DND-41 (cell line): ENCODE measurements around the gene MAP2K5.

Source experiments
- ATAC-seq: fragments of 200-7000 bp; cut with Tn5 transposase; 3 replicates; pipeline ENCODE4 v1.9.1; 2021; ENCODE audit warnings: low read depth; ENCODE audit not compliant: insufficient read depth
- DNase-seq: peaks from one replicate; pipeline ENCODE4 v3.0.0-alpha.2; 2020
- H2AFZ ChIP-seq: 2 replicates; pipeline ENCODE4 v1.6.0; 2012; ENCODE audit warnings: low read depth, low read length
- H3K27ac ChIP-seq: 2 replicates; pipeline ENCODE4 v1.5.1; 2012; ENCODE audit warnings: low read length, inconsistent platforms
- H3K27me3 ChIP-seq: fragments of 200-600 bp; sonication (generic); 2 replicates; pipeline ENCODE4 v1.6.0; 2012; ENCODE audit warnings: low read length, mild to moderate bottlenecking, inconsistent platforms; ENCODE audit not compliant: insufficient read depth, poor library complexity
- H3K36me3 ChIP-seq: 2 replicates; pipeline ENCODE4 v1.5.1; 2012; ENCODE audit warnings: low read length, inconsistent platforms; ENCODE audit not compliant: insufficient read depth
- H3K4me1 ChIP-seq: 2 replicates; pipeline ENCODE4 v1.5.1; 2012; ENCODE audit warnings: mild to moderate bottlenecking, low read length; ENCODE audit not compliant: insufficient read depth
- H3K4me2 ChIP-seq: 2 replicates; pipeline ENCODE4 v1.6.0; 2012; ENCODE audit warnings: mild to moderate bottlenecking, moderate library complexity, low read length, inconsistent platforms; ENCODE audit not compliant: insufficient read depth
- H3K4me3 ChIP-seq, 2 experiments: fragments of 200-600 bp in 1 of 2; shearing (Covaris generic) in 1 of 2; 2 replicates each; pipeline ENCODE4 v1.5.1; 2012 to 2016; ENCODE audit warnings: inconsistent platforms in 2 of 2, low read length in 2 of 2, mild to moderate bottlenecking in 2 of 2, low read depth in 1 of 2, moderate library complexity in 1 of 2
- H3K79me2 ChIP-seq: 2 replicates; pipeline ENCODE4 v1.6.0; 2012; ENCODE audit warnings: low read length, inconsistent platforms; ENCODE audit not compliant: insufficient read depth
- H3K9ac ChIP-seq: 2 replicates; pipeline ENCODE4 v1.6.0; 2012; ENCODE audit warnings: low read depth, mild to moderate bottlenecking, inconsistent platforms, low read length, moderate library complexity
- H3K9me3 ChIP-seq: 2 replicates; pipeline ENCODE4 v1.5.1; 2012; ENCODE audit warnings: low read length, moderate library complexity, mild to moderate bottlenecking, inconsistent platforms; ENCODE audit not compliant: insufficient read depth, severe bottlenecking
- H4K20me1 ChIP-seq: 2 replicates; pipeline ENCODE4 v1.6.0; 2012; ENCODE audit warnings: low read length; ENCODE audit not compliant: insufficient read depth
- CTCF ChIP-seq: IDR thresholded peaks from 2 replicates; pipeline ENCODE4 v1.5.1; 2012; ENCODE audit warnings: borderline replicate concordance, low read length, moderate library complexity, mild to moderate bottlenecking; ENCODE audit not compliant: poor library complexity, severe bottlenecking; ENCODE audit errors: extremely low read depth
- EZH2 ChIP-seq: IDR thresholded peaks from 3 replicates; pipeline ENCODE4 v1.6.1; 2012; ENCODE audit warnings: borderline replicate concordance, low read depth, mild to moderate bottlenecking, moderate library complexity, low read length, inconsistent platforms; ENCODE audit not compliant: severe bottlenecking

The MAP2K5 gene

GRCh38 chr15:67850336-67850735 lies 307.8 kb downstream of the MAP2K5 start:
- no peak overlapping the region for H3K4me2 ChIP-seq
- no peak overlapping the region for H2AFZ ChIP-seq
- H3K36me3 ChIP-seq: no peaks in the 10 kb centered on the region
- no peaks in the 10 kb centered on the region for H3K27me3 ChIP-seq
- no peaks in the 10 kb centered on the region for H3K4me1 ChIP-seq
- no peak overlapping the region for H3K27ac ChIP-seq
- H3K9me3 ChIP-seq: peaks cover 3% of the 10 kb centered on the region
- no peak overlapping the region for H3K9ac ChIP-seq
- no peaks in the 10 kb centered on the region for H4K20me1 ChIP-seq
- TF ChIP-seq CTCF: no peak
- TF ChIP-seq EZH2: no peak
- DNase-seq (no peak), ATAC-seq (no peak)
- no peak overlapping the region for H3K4me3 ChIP-seq
- H3K79me2 ChIP-seq: no peaks in the 10 kb centered on the region

DNA sequence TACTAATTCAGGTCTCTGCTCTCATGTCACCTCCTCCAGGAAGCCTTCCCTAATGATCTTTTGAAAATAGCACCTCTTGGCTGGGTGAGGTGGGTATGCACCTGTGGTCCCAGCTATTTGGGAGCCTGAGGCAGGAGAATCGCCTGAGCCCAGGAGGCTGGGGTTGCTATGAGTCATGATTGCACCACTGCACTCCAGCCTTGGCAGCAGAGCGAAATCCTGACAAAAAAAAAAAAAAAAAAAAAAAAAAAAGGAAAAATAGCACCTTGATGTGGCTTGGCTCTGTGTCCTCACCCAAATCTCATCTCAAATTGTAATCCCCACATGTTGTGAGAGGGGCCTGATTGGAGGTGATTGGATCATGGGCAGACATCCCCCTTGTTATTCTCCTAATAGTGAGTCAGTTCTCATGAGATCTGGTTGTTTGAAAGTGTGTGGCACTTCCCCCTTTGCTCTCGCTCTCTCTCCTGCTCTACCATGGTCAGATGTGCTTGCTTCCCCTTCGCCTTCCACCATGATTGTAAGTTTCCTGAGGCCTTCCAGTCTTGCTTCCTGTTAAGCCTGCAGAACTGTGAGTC lies 308.6 kb downstream of the MAP2K5 start:
- DNase-seq: no peak
- Histone ChIP-seq H3K36me3 (no peaks in the 10 kb centered on the region), H3K27me3 (no peaks in the 10 kb centered on the region), H4K20me1 (no peaks in the 10 kb centered on the region), H3K4me2 (no peak overlapping the region), H3K79me2 (no peaks in the 10 kb centered on the region), H3K9ac (no peak overlapping the region), H3K27ac (no peak overlapping the region), H2AFZ (no peak overlapping the region), H3K9me3 (peaks cover 3% of the 10 kb centered on the region), H3K4me1 (no peaks in the 10 kb centered on the region), H3K4me3 (no peak overlapping the region)
- no peak for ATAC-seq
- TF ChIP-seq EZH2: no peak
- no peak for TF ChIP-seq CTCF

DNA sequence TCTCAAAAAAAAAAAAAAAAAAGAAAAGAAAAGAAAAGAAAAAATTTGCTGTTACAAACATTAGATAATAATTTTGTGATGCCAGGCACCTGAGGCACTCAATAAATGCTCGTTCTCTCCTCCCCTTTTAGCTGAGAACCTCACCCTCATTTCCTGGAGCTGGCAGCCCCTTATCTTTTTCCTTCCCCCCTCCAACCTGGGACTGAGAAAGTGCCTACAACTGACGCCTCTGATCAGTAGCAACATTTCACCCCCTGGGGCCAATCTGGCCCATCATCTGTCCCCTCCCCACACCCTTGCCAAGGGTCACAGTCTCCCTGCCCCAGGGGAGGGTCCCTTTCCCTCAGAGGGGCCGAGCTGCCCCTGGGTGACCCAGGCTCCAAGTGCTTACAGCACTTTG lies 309.9 kb downstream of the MAP2K5 start:
- Histone ChIP-seq H3K9me3 (peaks cover 3% of the 10 kb centered on the region), H3K4me1 (no peaks in the 10 kb centered on the region), H2AFZ (no peak overlapping the region), H3K4me3 (no peak overlapping the region), H3K9ac (no peak overlapping the region), H3K4me2 (no peak overlapping the region), H3K27me3 (no peaks in the 10 kb centered on the region), H3K36me3 (no peaks in the 10 kb centered on the region), H3K27ac (no peak overlapping the region), H4K20me1 (no peaks in the 10 kb centered on the region), H3K79me2 (no peaks in the 10 kb centered on the region)
- ATAC-seq: no peak
- TF ChIP-seq CTCF (no peak), EZH2 (no peak)
- DNase-seq: no peak

- H3K4me1 ChIP-seq: no peaks in the 10 kb centered on the region
- no peak overlapping the region for H3K9ac ChIP-seq
- no peak overlapping the region for H3K4me3 ChIP-seq
- no peaks in the 10 kb centered on the region for H3K79me2 ChIP-seq
- no peak overlapping the region for H3K27ac ChIP-seq
- no peak overlapping the region for H3K4me2 ChIP-seq
- DNase-seq (no peak), ATAC-seq (no peak)
- TF ChIP-seq EZH2: no peak
- TF ChIP-seq CTCF: no peak
- no peaks in the 10 kb centered on the region for H4K20me1 ChIP-seq
- H3K27me3 ChIP-seq: no peaks in the 10 kb centered on the region
- H3K9me3 ChIP-seq: peaks cover 3% of the 10 kb centered on the region
- no peak overlapping the region for H2AFZ ChIP-seq
- no peaks in the 10 kb centered on the region for H3K36me3 ChIP-seq
Measured at GRCh38 chr15:67853454-67853853, 311.0 kb downstream of the MAP2K5 start.
